ENCODE results near the gene SDK1.

DNA sequence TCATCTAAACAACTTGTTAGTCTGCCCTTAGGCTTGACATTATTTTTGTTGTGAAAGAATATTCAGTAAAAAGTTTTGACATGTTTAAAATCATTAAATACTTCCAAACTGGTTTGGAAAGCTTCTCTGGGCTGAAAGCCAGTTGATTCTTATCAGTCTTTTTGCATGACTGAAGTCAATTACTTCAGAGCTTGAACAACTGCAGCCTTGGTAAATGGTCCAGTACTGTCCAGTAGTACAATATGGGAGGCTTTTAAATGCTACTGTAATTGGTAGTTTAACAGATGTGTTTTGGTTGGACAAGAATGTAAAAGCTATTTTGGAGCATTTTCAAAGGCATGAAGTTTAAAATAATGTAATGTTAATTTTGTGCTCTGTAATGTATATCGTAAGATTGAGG is 103.4 kb downstream of the SDK1 start:
- TF ChIP-seq, protein P1, sequence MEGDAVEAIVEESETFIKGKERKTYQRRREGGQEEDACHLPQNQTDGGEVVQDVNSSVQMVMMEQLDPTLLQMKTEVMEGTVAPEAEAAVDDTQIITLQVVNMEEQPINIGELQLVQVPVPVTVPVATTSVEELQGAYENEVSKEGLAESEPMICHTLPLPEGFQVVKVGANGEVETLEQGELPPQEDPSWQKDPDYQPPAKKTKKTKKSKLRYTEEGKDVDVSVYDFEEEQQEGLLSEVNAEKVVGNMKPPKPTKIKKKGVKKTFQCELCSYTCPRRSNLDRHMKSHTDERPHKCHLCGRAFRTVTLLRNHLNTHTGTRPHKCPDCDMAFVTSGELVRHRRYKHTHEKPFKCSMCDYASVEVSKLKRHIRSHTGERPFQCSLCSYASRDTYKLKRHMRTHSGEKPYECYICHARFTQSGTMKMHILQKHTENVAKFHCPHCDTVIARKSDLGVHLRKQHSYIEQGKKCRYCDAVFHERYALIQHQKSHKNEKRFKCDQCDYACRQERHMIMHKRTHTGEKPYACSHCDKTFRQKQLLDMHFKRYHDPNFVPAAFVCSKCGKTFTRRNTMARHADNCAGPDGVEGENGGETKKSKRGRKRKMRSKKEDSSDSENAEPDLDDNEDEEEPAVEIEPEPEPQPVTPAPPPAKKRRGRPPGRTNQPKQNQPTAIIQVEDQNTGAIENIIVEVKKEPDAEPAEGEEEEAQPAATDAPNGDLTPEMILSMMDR (IDR thresholded peaks at IDR 0.05) = no peak
- TF ChIP-seq POLR2A (IDR thresholded peaks at IDR 0.05) = no peak
